Measurements from ENCODE around the gene PLA1A. TPM values are rescaled to one million over a fixed set of nuclear protein-coding genes. Genes with fewer than 3 reads are reported as not detected.

PLA1A gene
- total and polyA plus RNA-seq, 2 donors (not counting 3 experiments of a cell fraction or from before 2014, with no cell fraction given) = 0.07 TPM; not detected in 1

DNA sequence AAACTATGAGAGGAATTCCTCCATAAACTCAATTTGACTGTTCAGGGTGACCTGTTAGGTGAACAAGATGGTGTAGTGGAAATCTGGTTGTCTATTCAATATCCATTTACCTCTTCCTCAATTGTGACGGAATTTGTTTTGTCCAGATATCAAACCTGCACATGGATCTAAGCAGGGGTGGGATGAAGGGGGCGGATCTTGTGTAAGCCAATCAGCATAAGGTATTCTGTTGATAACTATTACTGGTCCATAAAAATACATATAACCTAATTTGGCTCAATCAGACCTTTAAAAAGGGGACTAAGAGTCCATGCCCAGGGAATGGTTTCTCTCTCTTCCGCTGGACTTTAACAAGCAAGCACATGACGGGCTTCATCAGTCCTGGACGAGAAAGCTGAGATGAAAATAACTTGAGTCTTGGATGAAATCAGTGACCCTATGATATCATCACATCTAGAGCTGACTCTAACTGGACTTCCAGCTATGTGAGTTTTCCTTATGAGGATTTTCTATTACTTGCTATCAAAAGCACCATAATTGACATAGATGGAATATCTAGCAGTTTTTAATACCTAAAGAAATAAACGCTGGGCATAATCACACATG lies 68.4 kb downstream of the PLA1A start:
- no peak overlapping the region for H3K4me3 ChIP-seq (replicated peaks in 1 of 3; ENCODE audit: insufficient read depth in 1 of 3, low read depth in 1 of 3, low read length in 3 of 3)
- TF ChIP-seq, protein P1, sequence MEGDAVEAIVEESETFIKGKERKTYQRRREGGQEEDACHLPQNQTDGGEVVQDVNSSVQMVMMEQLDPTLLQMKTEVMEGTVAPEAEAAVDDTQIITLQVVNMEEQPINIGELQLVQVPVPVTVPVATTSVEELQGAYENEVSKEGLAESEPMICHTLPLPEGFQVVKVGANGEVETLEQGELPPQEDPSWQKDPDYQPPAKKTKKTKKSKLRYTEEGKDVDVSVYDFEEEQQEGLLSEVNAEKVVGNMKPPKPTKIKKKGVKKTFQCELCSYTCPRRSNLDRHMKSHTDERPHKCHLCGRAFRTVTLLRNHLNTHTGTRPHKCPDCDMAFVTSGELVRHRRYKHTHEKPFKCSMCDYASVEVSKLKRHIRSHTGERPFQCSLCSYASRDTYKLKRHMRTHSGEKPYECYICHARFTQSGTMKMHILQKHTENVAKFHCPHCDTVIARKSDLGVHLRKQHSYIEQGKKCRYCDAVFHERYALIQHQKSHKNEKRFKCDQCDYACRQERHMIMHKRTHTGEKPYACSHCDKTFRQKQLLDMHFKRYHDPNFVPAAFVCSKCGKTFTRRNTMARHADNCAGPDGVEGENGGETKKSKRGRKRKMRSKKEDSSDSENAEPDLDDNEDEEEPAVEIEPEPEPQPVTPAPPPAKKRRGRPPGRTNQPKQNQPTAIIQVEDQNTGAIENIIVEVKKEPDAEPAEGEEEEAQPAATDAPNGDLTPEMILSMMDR (IDR thresholded peaks at IDR 0.05; ENCODE audit: extremely low read depth in 1 of 2, insufficient read depth in 1 of 2, low read depth in 1 of 2, low read length in 2 of 2) = no peak
- TF ChIP-seq JUN (IDR thresholded peaks at IDR 0.05; ENCODE audit: borderline replicate concordance, insufficient read depth, insufficient read length, low read depth) (no peak), MYC (IDR thresholded peaks at IDR 0.05; ENCODE audit: low read depth, low read length) (no peak), POLR2A (IDR thresholded peaks at IDR 0.05; ENCODE audit: low read depth, low read length) (no peak), GATA2 (IDR thresholded peaks at IDR 0.05; ENCODE audit: insufficient read depth, insufficient read length, low read depth, low read length) (no peak), FOS (IDR thresholded peaks at IDR 0.05; ENCODE audit: borderline replicate concordance, insufficient read depth, low read length) (no peak), EZH2 (IDR thresholded peaks at IDR 0.05; ENCODE audit: borderline replicate concordance, low read depth, low read length, severe bottlenecking) (no peak), POLR2AphosphoS5 (IDR thresholded peaks at IDR 0.05; ENCODE audit: insufficient read depth, low read depth, low read length) (no peak)
- TF ChIP-seq, protein P2, sequence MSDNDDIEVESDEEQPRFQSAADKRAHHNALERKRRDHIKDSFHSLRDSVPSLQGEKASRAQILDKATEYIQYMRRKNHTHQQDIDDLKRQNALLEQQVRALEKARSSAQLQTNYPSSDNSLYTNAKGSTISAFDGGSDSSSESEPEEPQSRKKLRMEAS (IDR thresholded peaks at IDR 0.05; ENCODE audit: insufficient read depth, insufficient read length) = no peak
- H3K4me2 ChIP-seq (ENCODE audit: insufficient read depth, low read length) = no peak overlapping the region
- no peak overlapping the region for H2AFZ ChIP-seq (ENCODE audit: low read depth, low read length)
- no peak overlapping the region for H3K9ac ChIP-seq (replicated peaks; ENCODE audit: extremely low read depth, insufficient read depth, low read length)
- no peak overlapping the region for H3K27ac ChIP-seq (ENCODE audit: insufficient read depth, low read depth, low read length)
- DNase-seq (ENCODE audit: low read depth, low spot score) (no peak), FAIRE-seq (no peak)
- ChIA-PET POLR2A (no interaction called here), CTCF (no interaction called here)
- no peaks in the 10 kb centered on the region for H3K9me3 ChIP-seq (replicated peaks; ENCODE audit: control insufficient read depth, insufficient read depth, low read length)
- intact Hi-C loops (cut with micrococcal nuclease) (no loop called here), dilution Hi-C loops (cut with MboI; ENCODE audit: extremely low pct_ligation_motif_present, low sequenced_read_pairs) (no loop called here)
- H4K20me1 ChIP-seq (replicated peaks; ENCODE audit: control insufficient read depth, extremely low read depth, insufficient read depth, low read length) = no peaks in the 10 kb centered on the region
- H3K9me1 ChIP-seq (replicated peaks; ENCODE audit: control insufficient read depth, extremely low read depth, insufficient read depth, low read length) = no peaks in the 10 kb centered on the region
- H3K36me3 ChIP-seq (ENCODE audit: control insufficient read depth in 2 of 2, extremely low read depth in 1 of 2, insufficient read depth in 2 of 2, low read length in 2 of 2) = no peaks in the 10 kb centered on the region
- H3K4me1 ChIP-seq (ENCODE audit: control insufficient read depth, extremely low read depth, insufficient read depth, low read length) = peaks cover 6% of the 10 kb centered on the region
- H3K27me3 ChIP-seq (ENCODE audit: control insufficient read depth in 2 of 2, insufficient read depth in 2 of 2, low read length in 2 of 2) = no peaks in the 10 kb centered on the region
- no peaks in the 10 kb centered on the region for H3K79me2 ChIP-seq (ENCODE audit: control insufficient read depth, insufficient read depth, low read length)
- BruUV-seq (replicated peaks) = no TSS peak

All from endothelial cell of umbilical vein (primary cell).